CD14-positive monocyte (primary cell): Measurements from ENCODE around the gene HES4. TPM values are rescaled to one million over a fixed set of nuclear protein-coding genes. Genes with fewer than 3 reads are reported as not detected.

Experiments
- DNase-seq, 3 donors: peaks; one replicate each; pipeline ENCODE4 v3.0.0-alpha.2; 2011 to 2022
- H2AFZ ChIP-seq: 2 replicates; pipeline ENCODE4 v1.6.0; 2012; ENCODE audit warnings: mild to moderate bottlenecking, low read depth, low read length, inconsistent platforms; ENCODE audit not compliant: insufficient read depth, poor library complexity, severe bottlenecking
- H3K27ac ChIP-seq, 2 donors: 1 replicate in 1 of 2; 2 replicates in 1 of 2; pipeline ENCODE4 v1.5.1; 2012 to 2013; ENCODE audit warnings: low read length in 2 of 2, control low read depth in 1 of 2, inconsistent platforms in 1 of 2, low read depth in 1 of 2, mild to moderate bottlenecking in 1 of 2
- H3K27me3 ChIP-seq, 2 donors: one replicate each; pipeline versions ENCODE4 v1.6.0 to v1.6.1; 2011 to 2013; ENCODE audit warnings: low read length in 2 of 2; ENCODE audit not compliant: control insufficient read depth in 2 of 2, insufficient read depth in 2 of 2
- H3K36me3 ChIP-seq, 2 donors: replicated peaks in 1 of 2; 1 replicate in 1 of 2; 2 replicates in 1 of 2; pipeline versions ENCODE4 v1.5.1 to v1.6.1; 2012 to 2013; ENCODE audit warnings: low read length in 2 of 2, control low read depth in 1 of 2, inconsistent platforms in 1 of 2, mild to moderate bottlenecking in 1 of 2; ENCODE audit not compliant: insufficient read depth in 2 of 2, control insufficient read depth in 1 of 2
- H3K4me1 ChIP-seq, 2 donors: 1 replicate in 1 of 2; 2 replicates in 1 of 2; pipeline versions ENCODE4 v1.5.1 to v1.6.1; 2012 to 2013; ENCODE audit warnings: low read length in 2 of 2, control low read depth in 1 of 2, inconsistent platforms in 1 of 2, mild to moderate bottlenecking in 1 of 2, moderate library complexity in 1 of 2; ENCODE audit not compliant: insufficient read depth in 2 of 2, control insufficient read depth in 1 of 2
- H3K4me2 ChIP-seq: replicated peaks from 2 replicates; pipeline ENCODE3; 2012; ENCODE audit warnings: low read length, moderate library complexity, mild to moderate bottlenecking; ENCODE audit not compliant: poor library complexity, severe bottlenecking; ENCODE audit errors: extremely low read depth
- H3K4me3 ChIP-seq, 3 experiments: fragments of 200-600 bp in 1 of 3; sonication (generic) in 1 of 3; replicated peaks in 1 of 3; 1 replicate in 2 of 3; 2 replicates in 1 of 3; pipeline ENCODE4 v1.5.1; 2011 to 2013; ENCODE audit warnings: low read length in 3 of 3, mild to moderate bottlenecking in 3 of 3, control low read depth in 2 of 3, low read depth in 2 of 3, inconsistent platforms in 1 of 3, moderate library complexity in 1 of 3
- H3K79me2 ChIP-seq: 2 replicates; pipeline ENCODE4 v1.6.0; 2012; ENCODE audit warnings: mild to moderate bottlenecking, control low read depth, inconsistent platforms, low read length, moderate library complexity; ENCODE audit not compliant: insufficient read depth
- H3K9ac ChIP-seq: 2 replicates; pipeline ENCODE4 v1.6.0; 2017; ENCODE audit warnings: low read length, mild to moderate bottlenecking; ENCODE audit not compliant: insufficient read depth, poor library complexity, severe bottlenecking
- H3K9me3 ChIP-seq, 2 donors: replicated peaks in 1 of 2; 1 replicate in 1 of 2; 2 replicates in 1 of 2; pipeline versions ENCODE4 v1.5.1 to v1.6.1; 2012 to 2013; ENCODE audit warnings: low read length in 2 of 2, control low read depth in 1 of 2; ENCODE audit not compliant: control insufficient read depth in 1 of 2, insufficient read depth in 1 of 2
- H4K20me1 ChIP-seq: 2 replicates; pipeline ENCODE4 v1.6.0; 2012; ENCODE audit warnings: mild to moderate bottlenecking, low read length, control low read depth, moderate library complexity; ENCODE audit not compliant: insufficient read depth
- H3K27ac Mint-ChIP-seq, 7 donors: one replicate each; pipeline ENCODE4 v1.8.0; 2020; ENCODE audit warnings: mild to moderate bottlenecking in 7 of 7, mixed read lengths in 7 of 7, moderate library complexity in 6 of 7, inconsistent platforms in 2 of 7
- H3K27me3 Mint-ChIP-seq, 3 donors: one replicate each; pipeline ENCODE4 v1.8.0; 2021 to 2022; ENCODE audit warnings: low read depth in 3 of 3, mild to moderate bottlenecking in 3 of 3, mixed read lengths in 3 of 3, moderate library complexity in 3 of 3, inconsistent platforms in 1 of 3
- H3K36me3 Mint-ChIP-seq, 2 donors: one replicate each; pipeline ENCODE4 v1.8.0; 2020; ENCODE audit warnings: mixed read lengths in 2 of 2, inconsistent platforms in 1 of 2, mild to moderate bottlenecking in 1 of 2
- H3K4me1 Mint-ChIP-seq: one replicate; pipeline ENCODE4 v1.8.0; 2020; ENCODE audit warnings: mild to moderate bottlenecking, mixed read lengths
- H3K4me3 Mint-ChIP-seq, 2 donors: one replicate each; pipeline ENCODE4 v1.8.0; 2020; ENCODE audit warnings: mild to moderate bottlenecking in 2 of 2, mixed read lengths in 2 of 2, moderate library complexity in 1 of 2
- H3K9me3 Mint-ChIP-seq, 7 donors: one replicate each; pipeline ENCODE4 v1.8.0; 2020 to 2022; ENCODE audit warnings: mixed read lengths in 7 of 7, mild to moderate bottlenecking in 6 of 7, moderate library complexity in 6 of 7, inconsistent platforms in 2 of 7
- CTCF ChIP-seq: fragments of 200-600 bp; IDR thresholded peaks from one replicate; pipeline ENCODE4 v1.8.0; 2022; ENCODE audit warnings: antibody characterized with exemption, mild to moderate bottlenecking
- WGBS: methylation state at CpG from one replicate; pipeline ENCODE4 v1.1.5; 2013; ENCODE audit warnings: missing lambda C conversion rate; ENCODE audit not compliant: insufficient coverage; 5-methylcytosine and 5-hydroxymethylcytosine counted together
- intact Hi-C, 2 donors: fragments of 100-400 bp; cut with micrococcal nuclease; formaldehyde crosslinking; loops; one replicate each; pipeline versions ENCODE4 v1.15.0 to v1.15.1; 2023
- polyA plus RNA-seq, 3 donors: library from polyadenylated mRNA; depleted of rRNA in 1 of 3; unstranded in 2 of 3; stranded (reverse) in 1 of 3; fragments of 300-500 nt in 2 of 3; fragments of >200 nt in 1 of 3; fragmentation: Illumina TruSeq in 2 of 3; gene quantifications; 1 replicate in 2 of 3; 2 replicates in 1 of 3; pipeline ENCODE4 v1.2.3, GENCODE V29; 2012 to 2021

The HES4 gene
- polyA plus RNA-seq, 3 donors = 1.4 to 26.8 (median 2.0) TPM

GRCh38 chr1:980602-981395, 19.1 kb downstream of the HES4 start:
- peaks cover 2 to 5% (median 4%) of the 10 kb centered on the region in 7 donors for H3K9me3 Mint-ChIP-seq
- no peak for DNase-seq
- H3K27ac Mint-ChIP-seq = no peak overlapping the region
- Histone ChIP-seq H3K27ac (no peak overlapping the region), H2AFZ (no peak overlapping the region), H4K20me1 (no peaks in the 10 kb centered on the region), H3K27me3 (peaks cover 0 to 9% of the 10 kb centered on the region in 2 donors), H3K79me2 (no peaks in the 10 kb centered on the region), H3K9me3 (peaks cover 0 to 5% of the 10 kb centered on the region in 2 donors), H3K4me3 (no peak overlapping the region), H3K4me2 (no peak overlapping the region), H3K9ac (no peak overlapping the region), H3K36me3 (no peaks in the 10 kb centered on the region), H3K4me1 (peaks cover 5 to 6% of the 10 kb centered on the region in 2 donors)
- 88% methylated on average over 30 of the region's 35 CpGs for WGBS
- H3K4me1 Mint-ChIP-seq = peaks cover 1% of the 10 kb centered on the region
- TF ChIP-seq CTCF = no peak
- no peak overlapping the region for H3K4me3 Mint-ChIP-seq
- peaks cover 23 to 37% (median 27%) of the 10 kb centered on the region in 3 donors for H3K27me3 Mint-ChIP-seq
- intact Hi-C loops = loop anchor here (5.0 to 10.0 kb wide), 2 partner anchors 82 to 84 kb away; no protein-coding TSS in a partner anchor
- no peaks in the 10 kb centered on the region for H3K36me3 Mint-ChIP-seq

- Histone ChIP-seq H3K36me3 (no peaks in the 10 kb centered on the region), H3K27ac (no peak overlapping the region), H3K4me2 (no peak overlapping the region), H3K4me3 (no peak overlapping the region), H3K9me3 (peaks cover 0 to 5% of the 10 kb centered on the region in 2 donors), H2AFZ (no peak overlapping the region), H4K20me1 (no peaks in the 10 kb centered on the region), H3K27me3 (peaks cover 0 to 12% of the 10 kb centered on the region in 2 donors), H3K4me1 (peaks cover 5 to 8% of the 10 kb centered on the region in 2 donors), H3K79me2 (no peaks in the 10 kb centered on the region), H3K9ac (no peak overlapping the region)
- Mint-ChIP-seq H3K36me3 (no peaks in the 10 kb centered on the region), H3K27me3 (peaks cover 21 to 39% (median 23%) of the 10 kb centered on the region in 3 donors), H3K4me1 (peaks cover 3% of the 10 kb centered on the region), H3K27ac (no peak overlapping the region), H3K4me3 (no peak overlapping the region), H3K9me3 (peaks cover 2 to 5% (median 4%) of the 10 kb centered on the region in 7 donors)
- TF ChIP-seq CTCF = no peak
- intact Hi-C loops = loop anchor here (5.0 to 10.0 kb wide), 2 partner anchors 82 to 85 kb away; no protein-coding TSS in a partner anchor
- WGBS = 90% methylated on average over 13 of the region's 13 CpGs
- no peak for DNase-seq
Measured at GRCh38 chr1:980137-980571, 19.7 kb downstream of the HES4 start.
